Body of pancreas (tissue), 4 donors: Measurements from ENCODE around the gene POM121L12.

Experiments used
- CTCF ChIP-seq, 7 experiments: fragments of 450-650 bp in 4 of 7; fragments of 200-600 bp in 3 of 7; sonication (generic) in 3 of 7; IDR thresholded peaks; one replicate each; pipeline ENCODE4 v1.5.1; 2016 to 2019; ENCODE audit warnings: antibody characterized with exemption in 7 of 7
- POLR2A ChIP-seq, 3 donors: fragments of 450-650 bp; IDR thresholded peaks; one replicate each; pipeline ENCODE4 v1.6.1; 2016; ENCODE audit warnings: antibody characterized with exemption in 3 of 3, mild to moderate bottlenecking in 2 of 3

GRCh38 chr7:53013925-53014324 is 21.5 kb upstream of the POM121L12 start:
- TF ChIP-seq CTCF (IDR thresholded peaks at IDR 0.05) (no peak), POLR2A (IDR thresholded peaks at IDR 0.05) (no peak)
